DLD1 (cell line): Measurements from ENCODE around the gene GXYLT1.
"Not testable (repeated sequence)": the region's sequence is repeated elsewhere in the genome, so short reads cannot be mapped to it uniquely, and the experiment has no call there.

Experiments
- in situ Hi-C: cut with HindIII; loops from 2 replicates; pipeline ENCODE4 v1.10.0; 2017; ENCODE audit warnings: low sequenced_read_pairs

The GXYLT1 gene

GRCh38 chr12:42145197-42145549 lies 499 bp upstream of the GXYLT1 start:
- in situ Hi-C loops: loop anchor here (25.0 kb wide), 1 partner anchor 192 kb away; the partner anchor contains the start of genes PPHLN1 and ZCRB1

DNA sequence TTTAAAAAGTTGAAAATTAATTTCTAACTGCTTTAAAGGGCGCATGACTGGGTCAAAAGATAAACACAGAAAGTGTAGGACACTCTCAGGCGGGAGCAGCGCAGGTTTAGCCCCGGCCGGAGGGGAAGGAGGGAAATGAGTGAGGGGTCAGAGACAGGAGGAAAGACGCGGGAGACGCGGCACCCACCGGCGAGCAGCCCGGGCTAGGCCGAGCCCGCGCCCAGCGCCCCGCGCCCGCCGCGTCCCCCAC lies 591 bp downstream of the GXYLT1 start:
- in situ Hi-C loops: loop anchor here (25.0 kb wide), 1 partner anchor 193 kb away; the partner anchor contains the start of genes PPHLN1 and ZCRB1

DNA sequence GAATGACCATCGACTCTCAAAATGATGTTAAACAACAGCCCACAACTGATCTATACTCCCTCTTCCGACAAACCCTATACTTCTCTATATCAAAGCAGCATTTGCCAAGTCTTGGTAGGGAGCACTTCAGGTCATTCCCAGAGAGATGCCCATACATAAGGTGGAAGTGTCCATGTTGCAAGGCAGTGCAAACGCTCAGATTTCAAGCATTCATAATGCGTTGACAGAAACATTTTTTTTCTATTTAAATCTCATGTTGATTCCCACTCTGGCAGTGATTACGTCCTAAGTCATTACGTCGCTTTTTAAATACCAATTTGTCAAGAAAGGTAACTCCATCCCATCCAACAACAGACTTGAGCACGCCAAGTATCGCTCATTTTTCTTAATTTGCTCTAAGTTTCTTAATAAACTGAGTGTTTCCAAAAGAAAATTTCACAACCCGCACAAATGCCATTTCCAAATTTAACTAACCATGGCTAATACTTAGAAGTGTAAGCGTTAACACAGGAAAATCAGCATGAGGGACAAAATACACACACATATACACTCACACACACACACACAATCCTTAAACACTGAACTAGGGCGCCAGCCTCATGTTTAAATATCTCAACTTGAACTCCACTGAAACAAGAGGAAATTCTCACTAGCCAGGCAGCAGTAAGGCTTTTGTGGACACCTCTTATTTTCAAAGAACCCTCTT lies 1.1 kb downstream of the GXYLT1 start:
- in situ Hi-C loops: loop anchor here (25.0 kb wide), 1 partner anchor 194 kb away; the partner anchor contains the start of genes PPHLN1 and ZCRB1

GRCh38 chr12:42141981-42142606 lies 2.6 kb downstream of the GXYLT1 start:
- in situ Hi-C loops: loop anchor here (25.0 kb wide), 1 partner anchor 195 kb away; the partner anchor contains the start of genes PPHLN1 and ZCRB1

DNA sequence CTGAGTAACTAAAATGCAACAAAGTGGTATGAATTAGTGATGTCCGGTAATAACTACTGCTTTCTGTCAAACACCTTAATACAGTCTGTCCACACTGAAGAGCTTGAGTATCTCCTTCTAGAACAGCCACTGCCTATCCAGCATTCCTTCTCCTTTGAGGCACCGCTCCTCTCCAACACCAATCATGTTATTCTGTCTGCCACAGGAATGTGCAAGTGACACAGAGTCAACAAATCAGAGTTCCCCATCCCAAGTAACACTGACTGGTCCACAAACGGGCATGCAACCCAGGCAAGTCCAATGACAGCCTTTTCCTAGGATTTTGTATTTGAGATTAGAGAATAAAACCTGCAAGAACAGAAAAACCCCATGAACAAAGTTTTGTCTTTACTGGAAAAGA lies 3.8 kb downstream of the GXYLT1 start:
- in situ Hi-C loops: loop anchor here (25.0 kb wide), 1 partner anchor 196 kb away; the partner anchor contains the start of genes PPHLN1 and ZCRB1

DNA sequence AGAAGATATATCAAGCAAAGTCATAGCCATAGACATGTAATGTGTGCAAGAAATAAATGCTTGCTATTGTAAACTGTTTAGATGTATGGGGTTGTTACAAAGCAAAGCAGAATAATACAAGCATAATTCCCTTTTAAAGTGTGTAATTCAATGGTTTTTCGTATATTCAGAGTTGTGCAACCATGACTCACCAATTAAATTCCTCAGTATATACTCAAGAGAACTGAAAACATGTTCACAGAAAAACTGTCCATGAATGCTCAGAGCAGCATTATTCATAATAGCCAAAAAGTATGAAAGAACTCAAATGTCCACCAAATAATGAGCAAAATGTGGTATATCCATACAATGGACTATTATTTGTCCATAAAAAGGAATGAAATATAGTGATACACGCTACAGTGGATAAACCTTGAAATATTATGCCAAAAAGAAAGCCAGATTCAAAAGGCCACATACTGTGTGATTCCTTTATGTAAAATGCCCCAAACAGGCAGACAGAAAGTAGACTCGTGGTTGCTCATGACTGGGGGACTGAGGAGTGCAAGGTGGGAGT lies 9.3 kb downstream of the GXYLT1 start:
- in situ Hi-C loops: loop anchor here (25.0 kb wide), 1 partner anchor 202 kb away; the partner anchor contains the start of genes PPHLN1 and ZCRB1

DNA sequence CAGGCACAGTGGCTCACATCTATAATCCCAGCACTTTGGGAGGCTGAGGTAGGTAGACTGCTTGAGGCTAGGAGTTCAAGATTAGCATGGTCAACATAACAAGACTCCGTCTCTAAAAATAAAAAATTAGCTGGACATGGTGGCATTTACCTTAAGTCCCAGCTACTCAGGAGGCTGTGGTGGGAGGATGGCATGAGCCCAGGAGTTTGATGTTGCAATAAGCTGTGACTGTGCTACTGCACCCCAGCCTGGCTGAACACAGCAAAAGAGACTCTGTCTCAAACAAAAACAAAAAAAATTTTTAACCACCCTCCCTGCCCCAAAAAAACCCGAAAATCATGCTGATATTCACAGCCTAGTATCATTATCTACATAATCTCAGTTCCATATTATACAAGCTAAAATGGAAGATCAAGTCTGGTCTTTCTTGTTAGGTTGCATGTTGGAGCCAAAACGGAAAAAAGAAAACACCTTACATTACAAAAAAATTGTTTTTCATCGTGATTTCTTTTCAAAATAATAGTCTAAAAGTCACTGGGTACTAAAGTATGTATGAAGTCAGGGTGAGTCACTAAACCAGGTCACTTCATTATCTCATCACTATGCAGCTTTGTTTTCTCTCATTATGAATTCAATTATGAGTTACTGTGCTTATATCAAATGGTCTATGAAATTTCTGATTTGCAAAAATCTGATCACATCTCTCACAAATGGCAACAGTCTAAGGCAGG lies 13.8 kb downstream of the GXYLT1 start:
- in situ Hi-C loops: loop anchor here (25.0 kb wide), 1 partner anchor 206 kb away; the partner anchor contains the start of genes PPHLN1 and ZCRB1

- in situ Hi-C loops: loop anchor here (25.0 kb wide), 1 partner anchor 208 kb away; the partner anchor contains the start of genes PPHLN1 and ZCRB1
Measured at GRCh38 chr12:42129595-42130204, 15.0 kb downstream of the GXYLT1 start.

DNA sequence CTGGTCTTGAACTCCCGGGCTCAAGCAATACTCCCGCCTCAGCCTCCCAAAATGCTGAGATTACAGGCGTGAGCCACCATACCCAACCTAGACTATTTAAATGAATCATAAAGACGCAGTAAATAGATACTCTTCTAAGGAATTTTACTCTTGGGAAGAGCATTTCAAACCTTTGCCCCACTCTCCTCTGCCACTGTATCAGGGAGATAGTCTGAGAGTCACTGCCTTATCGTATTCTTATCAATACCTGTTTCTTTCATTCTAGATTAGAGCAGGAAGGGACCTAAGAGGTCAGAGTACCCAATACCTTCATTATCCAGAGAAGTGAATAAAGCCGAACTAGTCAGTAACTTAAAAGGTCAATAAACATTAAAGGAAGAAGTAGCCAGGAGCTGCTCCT lies 15.8 kb downstream of the GXYLT1 start:
- in situ Hi-C loops: loop anchor here (25.0 kb wide), 1 partner anchor 208 kb away; the partner anchor contains the start of genes PPHLN1 and ZCRB1

DNA sequence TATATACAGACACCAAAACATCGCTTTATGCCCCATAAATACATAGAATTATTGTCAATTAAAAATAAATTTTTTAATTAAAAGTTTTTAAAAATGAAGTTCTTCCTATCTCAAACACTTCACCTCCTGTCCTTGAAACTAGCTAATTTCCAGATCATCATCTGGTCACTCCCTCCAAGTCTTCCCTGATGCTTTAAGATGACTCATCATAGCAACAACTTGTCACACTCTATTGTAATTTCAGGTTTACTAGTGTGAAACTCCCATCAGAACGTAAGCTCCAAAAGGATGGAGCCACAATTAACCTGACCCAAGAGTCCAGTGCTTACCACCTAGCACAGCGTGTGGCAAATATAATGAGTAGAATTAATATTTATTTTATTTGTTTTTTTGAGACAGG lies 16.3 kb downstream of the GXYLT1 start:
- in situ Hi-C loops: loop anchor here (25.0 kb wide), 1 partner anchor 209 kb away; the partner anchor contains the start of genes PPHLN1 and ZCRB1

DNA sequence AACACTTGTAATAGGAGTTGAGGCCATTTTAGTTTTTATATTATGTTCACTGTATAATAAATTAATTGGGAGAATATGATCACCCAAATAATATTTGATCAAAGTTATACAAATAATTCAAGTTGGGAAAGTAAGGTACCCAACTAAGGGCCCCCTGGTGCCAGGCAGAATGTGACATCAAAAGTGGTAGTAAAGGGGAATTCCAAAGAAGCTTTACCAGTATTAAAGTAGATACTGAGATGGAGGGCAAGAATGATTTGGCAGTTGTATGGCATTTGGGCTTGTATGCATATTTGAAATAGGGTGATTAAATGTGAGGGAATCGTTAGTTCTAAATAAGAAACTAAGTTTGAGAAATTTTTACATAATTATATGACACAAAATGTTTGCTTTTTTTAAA lies 17.7 kb downstream of the GXYLT1 start:
- in situ Hi-C loops: loop anchor here (25.0 kb wide), 1 partner anchor 210 kb away; the partner anchor contains the start of genes PPHLN1 and ZCRB1

GRCh38 chr12:42125388-42125767 lies 19.3 kb downstream of the GXYLT1 start:
- in situ Hi-C loops: loop anchor here (25.0 kb wide), 1 partner anchor 212 kb away; the partner anchor contains the start of genes PPHLN1 and ZCRB1

- in situ Hi-C loops: loop anchor here (25.0 kb wide), 1 partner anchor 212 kb away; the partner anchor contains the start of genes PPHLN1 and ZCRB1
Measured at GRCh38 chr12:42124764-42125387, 19.8 kb downstream of the GXYLT1 start.

GRCh38 chr12:42119085-42119633 lies 25.5 kb downstream of the GXYLT1 start:
- in situ Hi-C loops: no loop called here

DNA sequence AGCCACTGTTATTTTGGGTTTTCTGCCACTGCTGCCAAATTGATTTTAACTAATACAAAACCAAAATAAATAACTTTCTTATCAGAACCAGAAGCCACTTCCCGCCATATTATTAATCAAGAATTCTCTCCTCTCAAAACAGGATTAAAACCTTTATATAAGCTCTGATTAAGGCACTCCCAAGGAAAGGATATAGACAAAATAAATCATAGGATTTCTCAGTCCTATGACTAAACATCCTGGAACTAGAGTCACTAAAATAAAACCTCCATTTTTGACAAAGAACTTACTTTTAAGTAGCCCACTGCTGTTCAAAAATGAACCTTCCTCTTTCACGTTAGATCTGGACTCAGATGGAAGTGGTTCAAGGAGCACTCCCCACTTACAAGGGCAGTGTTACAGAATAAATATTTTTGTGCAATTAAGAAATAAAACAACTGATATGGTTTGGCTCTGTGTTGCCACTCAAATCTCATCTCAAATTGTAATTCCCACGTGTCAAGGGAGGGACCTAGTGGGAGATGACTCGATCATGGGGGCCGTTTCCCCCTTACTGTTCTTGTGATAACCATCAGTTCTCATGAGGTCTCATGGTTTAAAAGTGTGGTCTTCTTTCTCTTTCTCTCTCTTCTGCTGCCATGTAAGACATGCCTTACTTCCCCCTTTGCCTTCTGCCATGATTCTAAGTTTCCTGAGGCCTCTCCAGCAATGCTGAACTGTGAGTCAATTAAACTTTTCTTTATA lies 26.4 kb downstream of the GXYLT1 start:
- in situ Hi-C loops: no loop called here

GRCh38 chr12:42109031-42109430 lies 35.6 kb downstream of the GXYLT1 start:
- in situ Hi-C loops: no loop called here

DNA sequence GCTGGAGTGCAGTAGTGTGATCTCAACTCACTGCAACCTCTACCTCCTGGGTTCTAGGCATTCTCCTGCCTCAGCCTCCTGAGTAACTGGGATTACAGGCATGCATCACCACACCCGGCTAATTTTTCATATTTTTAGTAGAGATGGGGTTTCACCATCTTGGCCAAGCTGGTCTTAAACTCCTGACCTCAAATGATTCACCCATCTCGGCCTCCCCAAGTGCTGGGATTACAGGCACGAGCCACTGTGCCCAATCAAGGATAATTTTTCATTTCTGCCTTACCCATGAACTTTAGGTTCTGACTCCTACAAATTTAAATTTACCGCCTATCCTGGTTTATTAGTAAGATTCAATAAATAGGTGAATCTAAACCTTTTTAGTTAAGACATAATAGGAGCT lies 37.9 kb downstream of the GXYLT1 start:
- in situ Hi-C loops: not testable (repeated sequence)

GRCh38 chr12:42104784-42105183 lies 39.9 kb downstream of the GXYLT1 start:
- in situ Hi-C loops: no loop called here

- in situ Hi-C loops: no loop called here
Measured at GRCh38 chr12:42104087-42104486, 40.6 kb downstream of the GXYLT1 start.
